DOHH2 (cell line): ENCODE data around the gene ZNF546.

Experiments
- CTCF ChIP-seq: fragments of 200-600 bp; sonication (generic); IDR thresholded peaks from one replicate; pipeline ENCODE4 v1.5.1; 2014; ENCODE audit warnings: antibody characterized with exemption, mild to moderate bottlenecking, low read depth, low read length; ENCODE audit not compliant: poor library complexity, severe bottlenecking
- EZH2phosphoT487 ChIP-seq: fragments of 200-600 bp; sonication (generic); IDR thresholded peaks from 2 replicates; pipeline ENCODE4 v1.6.1; 2017; ENCODE audit warnings: borderline replicate concordance, mild to moderate bottlenecking, antibody characterized with exemption, low read length, moderate library complexity, mixed read lengths

DNA sequence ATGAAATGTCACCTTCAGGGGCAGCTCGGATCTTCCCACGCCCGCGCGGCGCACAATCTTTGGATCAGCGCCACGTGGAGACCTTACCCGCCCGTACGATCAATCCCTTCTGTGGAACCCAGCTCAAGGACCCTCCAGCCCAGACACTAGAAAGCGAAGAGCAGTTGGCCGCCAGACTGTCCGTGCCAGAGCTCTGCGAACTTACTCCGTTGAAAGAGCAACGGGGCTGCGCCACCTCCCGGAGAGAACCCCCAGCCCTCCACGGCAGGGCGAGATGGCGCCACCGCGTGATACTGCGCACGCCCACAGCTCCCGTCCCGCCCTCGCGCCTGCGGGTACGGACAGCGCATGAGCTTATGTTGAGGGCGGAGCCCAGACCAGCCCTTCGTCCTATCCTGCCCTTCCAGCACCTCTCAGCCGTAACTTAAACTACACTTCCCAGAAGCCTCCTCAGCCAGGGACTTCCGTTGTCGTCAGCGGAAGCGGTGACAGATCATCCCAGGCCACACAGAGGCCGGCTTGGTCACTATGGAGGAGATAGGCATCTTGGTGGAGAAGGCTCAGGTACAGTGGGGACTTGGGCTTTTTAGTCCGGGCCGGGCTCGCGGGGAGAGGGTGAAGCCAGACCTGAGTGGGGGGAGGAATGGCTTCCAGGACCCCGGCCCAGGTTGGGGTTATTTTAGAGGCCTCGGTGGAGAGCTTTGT, 26.0 kb upstream of the ZNF546 start, which contains the start of gene PSMC4:
- TF ChIP-seq CTCF: peak; percentile 93
- no peak for TF ChIP-seq EZH2phosphoT487
